Breast epithelium (tissue), 4 donors: ENCODE measurements around the gene DNM3. TPM values are rescaled to one million over a fixed set of nuclear protein-coding genes. Genes with fewer than 3 reads are reported as not detected.

Experiments used
- DNase-seq, 2 donors: peaks; one replicate each; pipeline ENCODE4 v3.0.0-alpha.2; 2019; ENCODE audit warnings: low spot score in 2 of 2
- H3K27ac ChIP-seq, 2 donors: fragments of 200-600 bp; sonication (generic) in 1 of 2; one replicate each; pipeline ENCODE4 v1.5.1; 2016 to 2019; ENCODE audit warnings: mild to moderate bottlenecking in 1 of 2
- H3K27me3 ChIP-seq, 2 donors: fragments of 200-600 bp; sonication (generic) in 1 of 2; one replicate each; pipeline versions ENCODE4 v1.5.1 to v1.6.0; 2017 to 2019; ENCODE audit warnings: control low read depth in 1 of 2, mild to moderate bottlenecking in 1 of 2
- H3K36me3 ChIP-seq: fragments of 200-600 bp; one replicate; pipeline ENCODE4 v1.5.1; 2019
- H3K4me1 ChIP-seq, 2 donors: fragments of 200-600 bp; sonication (generic); one replicate each; pipeline ENCODE4 v1.5.1; 2016 to 2019; ENCODE audit warnings: control low read depth in 1 of 2
- H3K4me3 ChIP-seq, 3 donors: fragments of 200-600 bp; sonication (generic); 1 replicate in 2 of 3; 2 replicates in 1 of 3; pipeline ENCODE4 v1.5.1; 2016 to 2019; ENCODE audit warnings: mild to moderate bottlenecking in 3 of 3, moderate library complexity in 2 of 3
- H3K9me3 ChIP-seq, 2 donors: fragments of 200-600 bp; sonication (generic) in 1 of 2; one replicate each; pipeline ENCODE4 v1.5.1; 2016 to 2019; ENCODE audit warnings: control low read depth in 1 of 2
- POLR2A ChIP-seq: fragments of 450-650 bp; IDR thresholded peaks from one replicate; pipeline ENCODE4 v1.6.1; 2016; ENCODE audit warnings: antibody characterized with exemption, mild to moderate bottlenecking, moderate library complexity
- POLR2AphosphoS5 ChIP-seq, 3 donors: sonication (generic); formaldehyde crosslinking; IDR thresholded peaks; one replicate each; pipeline ENCODE4 v1.6.1; 2017; ENCODE audit warnings: antibody characterized with exemption in 3 of 3
- intact Hi-C: fragments of 100-400 bp; cut with DNase I; formaldehyde crosslinking; loops from one replicate; pipeline ENCODE4 v1.15.1; 2023; ENCODE audit warnings: low total_unique reads
- total RNA-seq, 3 donors: library from RNA; depleted of rRNA; stranded (reverse); fragments of >200 nt; gene quantifications; one replicate each; pipeline ENCODE4 v1.1.0, GENCODE V29; 2016
- TF ChIP-seq, protein P1 (sequence below), 3 donors: fragments of 450-650 bp; IDR thresholded peaks; one replicate each; pipeline ENCODE4 v1.5.1; 2016 to 2017; ENCODE audit warnings: antibody characterized with exemption in 3 of 3, mild to moderate bottlenecking in 3 of 3, moderate library complexity in 3 of 3

DNM3 gene
- total RNA-seq, 3 donors from 2014 or later, result 5.1 to 7.5 (median 6.6) TPM

DNA sequence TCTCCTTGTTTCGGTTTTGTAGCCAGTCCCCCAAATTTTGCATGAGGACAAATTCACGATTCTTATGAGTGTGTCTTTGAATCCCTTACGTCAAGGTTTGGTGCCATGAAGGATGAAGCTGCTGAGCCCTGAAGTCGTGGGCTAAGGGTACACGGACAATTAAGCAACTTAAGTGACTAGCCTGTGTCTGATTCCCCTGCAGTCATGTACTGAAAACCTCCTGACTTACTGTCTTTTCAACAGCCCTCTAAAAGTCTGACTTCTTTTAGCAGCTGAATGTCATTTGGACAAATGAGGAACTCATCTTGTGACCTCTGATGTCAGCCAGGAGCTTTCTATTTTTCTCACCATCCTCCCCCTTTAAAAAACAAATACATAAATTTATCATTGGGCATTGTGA lies 552.1 kb downstream of the DNM3 start:
- intact Hi-C loops, result no loop called here
- Histone ChIP-seq H3K9me3 (no peaks in the 10 kb centered on the region), H3K4me3 (no peak overlapping the region), H3K36me3 (no peaks in the 10 kb centered on the region), H3K4me1 (no peaks in the 10 kb centered on the region), H3K27me3 (no peaks in the 10 kb centered on the region), H3K27ac (no peak overlapping the region)
- DNase-seq, result no peak
- no peak for TF ChIP-seq POLR2AphosphoS5 (IDR thresholded peaks at IDR 0.05)
- no peak for TF ChIP-seq POLR2A
- TF ChIP-seq, protein P1, sequence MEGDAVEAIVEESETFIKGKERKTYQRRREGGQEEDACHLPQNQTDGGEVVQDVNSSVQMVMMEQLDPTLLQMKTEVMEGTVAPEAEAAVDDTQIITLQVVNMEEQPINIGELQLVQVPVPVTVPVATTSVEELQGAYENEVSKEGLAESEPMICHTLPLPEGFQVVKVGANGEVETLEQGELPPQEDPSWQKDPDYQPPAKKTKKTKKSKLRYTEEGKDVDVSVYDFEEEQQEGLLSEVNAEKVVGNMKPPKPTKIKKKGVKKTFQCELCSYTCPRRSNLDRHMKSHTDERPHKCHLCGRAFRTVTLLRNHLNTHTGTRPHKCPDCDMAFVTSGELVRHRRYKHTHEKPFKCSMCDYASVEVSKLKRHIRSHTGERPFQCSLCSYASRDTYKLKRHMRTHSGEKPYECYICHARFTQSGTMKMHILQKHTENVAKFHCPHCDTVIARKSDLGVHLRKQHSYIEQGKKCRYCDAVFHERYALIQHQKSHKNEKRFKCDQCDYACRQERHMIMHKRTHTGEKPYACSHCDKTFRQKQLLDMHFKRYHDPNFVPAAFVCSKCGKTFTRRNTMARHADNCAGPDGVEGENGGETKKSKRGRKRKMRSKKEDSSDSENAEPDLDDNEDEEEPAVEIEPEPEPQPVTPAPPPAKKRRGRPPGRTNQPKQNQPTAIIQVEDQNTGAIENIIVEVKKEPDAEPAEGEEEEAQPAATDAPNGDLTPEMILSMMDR (IDR thresholded peaks at IDR 0.05), result no peak

DNA sequence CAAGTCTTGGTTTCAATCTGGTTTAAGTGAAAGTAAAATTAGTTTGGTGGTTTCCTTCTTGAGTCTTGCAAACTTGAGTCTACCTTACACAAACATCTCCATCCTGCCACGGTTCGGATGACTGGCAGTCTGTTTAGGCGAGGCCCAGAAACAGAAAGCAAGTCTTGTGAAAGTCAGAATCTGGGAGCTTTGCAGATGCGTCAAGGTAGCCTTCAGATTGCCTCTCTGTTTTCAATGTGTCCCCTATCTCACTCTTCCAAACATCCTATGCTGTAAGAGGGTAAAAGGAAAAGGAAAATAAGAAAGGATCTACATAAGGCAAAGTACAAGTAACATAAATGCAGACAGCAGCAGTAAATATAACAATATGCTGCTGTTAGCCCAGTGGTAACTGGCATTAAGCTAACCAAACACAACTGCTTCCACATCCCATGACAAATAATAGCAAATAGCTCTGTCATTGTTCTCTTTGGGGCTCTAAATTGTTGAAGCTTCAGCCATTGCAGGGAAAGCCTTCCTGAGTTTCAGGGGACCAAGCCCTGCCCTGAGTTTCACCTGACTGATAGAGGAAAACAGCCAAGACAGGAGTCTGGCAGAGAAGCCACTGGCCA lies 552.9 kb downstream of the DNM3 start:
- H3K9me3 ChIP-seq, result no peaks in the 10 kb centered on the region
- no peaks in the 10 kb centered on the region for H3K36me3 ChIP-seq
- H3K4me1 ChIP-seq, result no peaks in the 10 kb centered on the region
- DNase-seq, result no peak
- H3K27ac ChIP-seq, result peak overlapping the region; percentile 52 to 64
- intact Hi-C loops, result no loop called here
- no peaks in the 10 kb centered on the region for H3K27me3 ChIP-seq
- no peak overlapping the region for H3K4me3 ChIP-seq
- TF ChIP-seq POLR2A (no peak), POLR2AphosphoS5 (IDR thresholded peaks at IDR 0.05) (no peak)
- TF ChIP-seq, protein P1 (IDR thresholded peaks at IDR 0.05), result no peak

DNA sequence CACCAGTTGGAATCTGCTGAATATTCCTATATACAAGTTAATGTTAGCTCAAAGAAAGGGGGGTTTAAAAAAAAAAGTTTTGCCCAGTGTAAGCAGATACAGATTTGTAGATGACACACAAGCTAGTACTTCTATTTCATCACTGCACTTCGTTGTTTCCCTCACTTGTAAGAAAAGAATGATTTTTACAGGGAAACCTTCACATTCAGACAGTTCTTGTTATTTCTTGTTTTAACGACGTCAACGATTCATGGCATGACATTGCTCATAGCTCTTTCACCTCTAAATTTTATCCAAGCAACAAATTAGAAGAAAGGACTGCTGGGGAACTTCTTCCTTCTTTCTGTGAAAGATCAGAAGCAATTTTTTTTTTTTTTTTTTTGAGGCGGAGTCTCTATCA lies 553.5 kb downstream of the DNM3 start:
- no peaks in the 10 kb centered on the region for H3K4me1 ChIP-seq

DNA sequence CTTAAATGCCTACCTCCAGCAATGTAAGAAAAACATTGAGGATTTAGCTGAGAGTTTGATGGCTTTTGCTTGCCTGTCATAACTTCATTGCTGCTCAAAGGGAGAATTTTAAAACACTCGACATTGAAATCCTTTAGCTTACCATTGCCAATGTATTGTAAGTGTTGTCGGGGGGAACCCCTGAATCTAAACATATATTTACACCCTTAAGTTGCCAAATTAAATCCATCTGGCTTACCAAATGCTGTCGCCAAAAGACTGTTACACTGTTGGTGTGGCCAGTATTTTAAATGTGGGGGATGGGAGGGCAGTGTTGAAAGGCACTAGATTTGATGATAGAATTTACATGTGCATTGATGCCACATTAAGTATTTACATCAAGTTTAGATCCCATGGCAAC lies 554.3 kb downstream of the DNM3 start:
- no peak for DNase-seq
- Histone ChIP-seq H3K4me1 (no peaks in the 10 kb centered on the region), H3K9me3 (no peaks in the 10 kb centered on the region), H3K36me3 (no peaks in the 10 kb centered on the region), H3K4me3 (no peak overlapping the region), H3K27me3 (no peaks in the 10 kb centered on the region), H3K27ac (no peak overlapping the region)
- intact Hi-C loops, result no loop called here
- TF ChIP-seq POLR2AphosphoS5 (IDR thresholded peaks at IDR 0.05) (no peak), POLR2A (no peak)
- TF ChIP-seq, protein P1 (IDR thresholded peaks at IDR 0.05), result no peak

More for the DNA sequence above, 553.5 kb downstream of the DNM3 start:
- TF ChIP-seq POLR2A, result no peak
- TF ChIP-seq POLR2AphosphoS5 (IDR thresholded peaks at IDR 0.05), result no peak
- TF ChIP-seq, protein P1 (IDR thresholded peaks at IDR 0.05), result no peak
- DNase-seq, result no peak
- intact Hi-C loops, result no loop called here
- Histone ChIP-seq H3K4me3 (no peak overlapping the region), H3K27me3 (no peaks in the 10 kb centered on the region), H3K9me3 (no peaks in the 10 kb centered on the region), H3K36me3 (no peaks in the 10 kb centered on the region), H3K27ac (peak overlapping the region; percentile 52 to 64)

DNA sequence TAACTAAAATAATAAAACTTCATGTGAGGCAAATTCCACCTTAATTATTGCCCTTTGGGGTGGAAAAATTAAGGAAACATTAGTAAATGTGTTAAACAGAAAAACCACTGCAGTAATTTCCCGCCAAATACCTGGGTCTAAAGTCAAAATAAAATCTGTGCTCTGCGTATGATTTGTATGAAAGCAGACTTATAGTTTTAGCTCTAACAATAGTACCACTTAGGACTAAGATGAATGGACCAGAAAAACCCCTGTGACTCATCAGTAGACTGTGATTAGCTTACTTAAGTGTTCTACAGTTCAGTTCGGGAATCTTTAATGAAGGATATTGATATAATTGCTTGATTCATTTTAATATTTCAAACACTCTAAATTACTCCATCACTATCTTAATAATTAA lies 555.9 kb downstream of the DNM3 start:
- Histone ChIP-seq H3K36me3 (no peaks in the 10 kb centered on the region), H3K27me3 (no peaks in the 10 kb centered on the region), H3K4me1 (no peaks in the 10 kb centered on the region), H3K9me3 (no peaks in the 10 kb centered on the region), H3K27ac (no peak overlapping the region), H3K4me3 (no peak overlapping the region)
- intact Hi-C loops, result no loop called here
- TF ChIP-seq POLR2AphosphoS5 (IDR thresholded peaks at IDR 0.05), result no peak
- TF ChIP-seq POLR2A, result no peak
- TF ChIP-seq, protein P1 (IDR thresholded peaks at IDR 0.05), result no peak
- no peak for DNase-seq
